GM12878 (cell line): ENCODE results near the gene DHX34. TPM values are rescaled to one million over a fixed set of nuclear protein-coding genes. Genes with fewer than 3 reads are reported as not detected.

Experiments used
- ATAC-seq: fragments of 200-7000 bp; cut with Tn5 transposase; 3 replicates; pipeline ENCODE4 v1.9.1; 2020; ENCODE audit warnings: mild to moderate bottlenecking, moderate library complexity
- BruUV-seq: library from RNA; stranded (reverse); fragments of 400-500 nt; replicated peaks from 2 replicates; lab custom pipeline; 2021; lab: Mats Ljungman, UMichigan
- CTCF ChIA-PET: fragments of 300-600 bp; sonication (Branson Sonifier 250); formaldehyde crosslinking; extraction: SDS; loops from one replicate; lab custom pipeline; 2021; ENCODE audit warnings: inconsistent platforms; lab: Yijun Ruan, JAX
- POLR2A ChIA-PET: fragments of 350-600 bp; formaldehyde crosslinking; extraction: SDS; loops from one replicate; lab custom pipeline; 2021; ENCODE audit warnings: inconsistent platforms; lab: Charles Lee
- RAD21 ChIA-PET: fragments of 300-600 bp; sonication (Branson Sonifier 250); formaldehyde crosslinking; loops from one replicate; lab custom pipeline; 2023; ENCODE audit warnings: antibody characterized with exemption; ENCODE audit not compliant: unreplicated experiment; lab: Charles Lee
- SMC1A ChIA-PET: fragments of 300-600 bp; sonication (Branson Sonifier 250); formaldehyde crosslinking; loops from one replicate; lab custom pipeline; 2023; ENCODE audit not compliant: unreplicated experiment, uncharacterized antibody; lab: Charles Lee
- DNase-seq: peaks from one replicate; pipeline ENCODE4 v3.0.0-alpha.2; 2011; ENCODE audit warnings: low read depth, low spot score
- FAIRE-seq: peaks from 3 replicates; lab custom pipeline; 2011; peaks lifted over from hg19 to GRCh38; lab: Jason Lieb, UNC
- H2AFZ ChIP-seq: 2 replicates; pipeline ENCODE4 v1.6.0; 2011; ENCODE audit warnings: low read depth, low read length, control low read depth; ENCODE audit not compliant: control insufficient read depth
- H3K27ac ChIP-seq: 2 replicates; pipeline ENCODE4 v1.5.1; 2011; ENCODE audit warnings: control low read depth; ENCODE audit not compliant: control insufficient read depth, insufficient read depth
- H3K27me3 ChIP-seq, 2 experiments: replicated peaks in 1 of 2; 2 replicates each; pipeline versions ENCODE4 v1.6.0 to v1.6.1; 2011; ENCODE audit warnings: low read length in 1 of 2; ENCODE audit not compliant: control insufficient read depth in 2 of 2, insufficient read depth in 2 of 2
- H3K36me3 ChIP-seq, 2 experiments: 2 replicates each; pipeline ENCODE4 v1.5.1; 2011; ENCODE audit warnings: low read length in 1 of 2; ENCODE audit not compliant: control insufficient read depth in 2 of 2, insufficient read depth in 2 of 2
- H3K4me1 ChIP-seq: 2 replicates; pipeline ENCODE4 v1.6.1; 2011; ENCODE audit warnings: mild to moderate bottlenecking, low read length, moderate library complexity, mixed read lengths; ENCODE audit not compliant: control insufficient read depth, insufficient read depth
- H3K4me2 ChIP-seq: 2 replicates; pipeline ENCODE4 v1.6.0; 2011; ENCODE audit warnings: control low read depth; ENCODE audit not compliant: control insufficient read depth, insufficient read depth
- H3K4me3 ChIP-seq: fragments of 200-600 bp; sonication (generic); 2 replicates; pipeline ENCODE4 v1.5.1; 2016
- H3K79me2 ChIP-seq: 2 replicates; pipeline ENCODE4 v1.6.0; 2011; ENCODE audit warnings: low read length; ENCODE audit not compliant: control insufficient read depth, insufficient read depth
- H3K9ac ChIP-seq: 2 replicates; pipeline ENCODE4 v1.8.0; 2011; ENCODE audit warnings: low read length, control low read depth, mixed read lengths; ENCODE audit not compliant: control insufficient read depth, insufficient read depth
- H3K9me3 ChIP-seq: replicated peaks from 3 replicates; pipeline ENCODE4 v1.5.1; 2011; ENCODE audit warnings: mild to moderate bottlenecking, low read length; ENCODE audit not compliant: control insufficient read depth, insufficient read depth
- H4K20me1 ChIP-seq: 2 replicates; pipeline ENCODE4 v1.6.0; 2011; ENCODE audit not compliant: control insufficient read depth, insufficient read depth
- CBFB ChIP-seq: IDR thresholded peaks from 2 replicates; pipeline ENCODE4 v1.6.1; 2016; ENCODE audit warnings: antibody characterized with exemption, low read depth
- FOXM1 ChIP-seq: IDR thresholded peaks from 2 replicates; pipeline ENCODE4 v1.6.1; 2012; ENCODE audit warnings: low read depth, mild to moderate bottlenecking, inconsistent platforms, low read length, moderate library complexity
- RFX5 ChIP-seq: IDR thresholded peaks from 2 replicates; pipeline ENCODE4 v1.6.1; 2011; ENCODE audit warnings: low read depth, low read length, improper control_type of control experiment
- SIX5 ChIP-seq: IDR thresholded peaks from 2 replicates; pipeline ENCODE4 v1.6.1; 2011; ENCODE audit warnings: mild to moderate bottlenecking, low read depth, low read length, moderate library complexity; ENCODE audit not compliant: severe bottlenecking
- STAT3 ChIP-seq: IDR thresholded peaks from 2 replicates; pipeline ENCODE4 v1.6.1; 2011; ENCODE audit warnings: low read depth, low read length, improper control_type of control experiment
- WGBS: methylation state at CpG from one replicate; pipeline ENCODE4 v1.1.6; 2016; ENCODE audit warnings: low lambda C conversion rate; ENCODE audit not compliant: insufficient replicate concordance, insufficient coverage; ENCODE audit errors: missing lambda C conversion rate; 5-methylcytosine and 5-hydroxymethylcytosine counted together
- in situ Hi-C: fragments of 300-500 bp; cut with MboI; formaldehyde crosslinking; loops from 9 replicates; pipeline ENCODE4 v1.14.3; 2018; ENCODE audit warnings: mixed read lengths
- intact Hi-C: fragments of 100-400 bp; cut with micrococcal nuclease; formaldehyde crosslinking; loops from one replicate; pipeline ENCODE4 v1.14.2; 2022; ENCODE audit not compliant: unreplicated experiment
- polyA plus RNA-seq, 11 experiments: library from polyadenylated mRNA; depleted of rRNA in 4 of 11; unstranded in 6 of 11; stranded (reverse) in 5 of 11; fragments of >200 nt; fragmentation: Nextera tagmentation in 4 of 11; fragmentation: Illumina TruSeq in 1 of 11; extraction: Ambion mirVana in 4 of 11; extraction: Trizol in 1 of 11; gene quantifications; 1 replicate in 1 of 11; 2 replicates in 10 of 11; pipeline versions ENCODE4 v1.2.1 to v1.2.3, GENCODE V29; 2011 to 2016; ENCODE audit warnings: inconsistent platforms in 2 of 11, missing spikeins in 2 of 11, low read depth in 1 of 11
- total RNA-seq, 4 experiments: library from RNA; depleted of rRNA in 3 of 4; stranded (reverse); fragments of >200 nt in 3 of 4; fragmentation: Illumina TruSeq in 1 of 4; extraction: Trizol in 1 of 4; gene quantifications; 2 replicates each; pipeline versions ENCODE4 v1.2.1 to v1.2.3, GENCODE V29; 2013 to 2021
- TF ChIP-seq, protein P1 (sequence below): fragments of 150-350 bp; IDR thresholded peaks from 2 replicates; pipeline ENCODE4 v1.6.1; 2016; ENCODE audit warnings: low read depth, low read length

The DHX34 gene
- total and polyA plus RNA-seq, 10 of the 15 experiments (the other 5 are each of a cell fraction or from before 2014, with no cell fraction given): 0.19 to 16.9 (median 10.5) TPM

- TF ChIP-seq FOXM1 (no peak), SIX5 (no peak), RFX5 (no peak), CBFB (no peak), STAT3 (no peak)
- TF ChIP-seq, protein P1, sequence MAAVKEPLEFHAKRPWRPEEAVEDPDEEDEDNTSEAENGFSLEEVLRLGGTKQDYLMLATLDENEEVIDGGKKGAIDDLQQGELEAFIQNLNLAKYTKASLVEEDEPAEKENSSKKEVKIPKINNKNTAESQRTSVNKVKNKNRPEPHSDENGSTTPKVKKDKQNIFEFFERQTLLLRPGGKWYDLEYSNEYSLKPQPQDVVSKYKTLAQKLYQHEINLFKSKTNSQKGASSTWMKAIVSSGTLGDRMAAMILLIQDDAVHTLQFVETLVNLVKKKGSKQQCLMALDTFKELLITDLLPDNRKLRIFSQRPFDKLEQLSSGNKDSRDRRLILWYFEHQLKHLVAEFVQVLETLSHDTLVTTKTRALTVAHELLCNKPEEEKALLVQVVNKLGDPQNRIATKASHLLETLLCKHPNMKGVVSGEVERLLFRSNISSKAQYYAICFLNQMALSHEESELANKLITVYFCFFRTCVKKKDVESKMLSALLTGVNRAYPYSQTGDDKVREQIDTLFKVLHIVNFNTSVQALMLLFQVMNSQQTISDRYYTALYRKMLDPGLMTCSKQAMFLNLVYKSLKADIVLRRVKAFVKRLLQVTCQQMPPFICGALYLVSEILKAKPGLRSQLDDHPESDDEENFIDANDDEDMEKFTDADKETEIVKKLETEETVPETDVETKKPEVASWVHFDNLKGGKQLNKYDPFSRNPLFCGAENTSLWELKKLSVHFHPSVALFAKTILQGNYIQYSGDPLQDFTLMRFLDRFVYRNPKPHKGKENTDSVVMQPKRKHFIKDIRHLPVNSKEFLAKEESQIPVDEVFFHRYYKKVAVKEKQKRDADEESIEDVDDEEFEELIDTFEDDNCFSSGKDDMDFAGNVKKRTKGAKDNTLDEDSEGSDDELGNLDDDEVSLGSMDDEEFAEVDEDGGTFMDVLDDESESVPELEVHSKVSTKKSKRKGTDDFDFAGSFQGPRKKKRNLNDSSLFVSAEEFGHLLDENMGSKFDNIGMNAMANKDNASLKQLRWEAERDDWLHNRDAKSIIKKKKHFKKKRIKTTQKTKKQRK: no peak
- H4K20me1 ChIP-seq: no peaks in the 10 kb centered on the region
- intact Hi-C loops (no loop called here), in situ Hi-C loops (no loop called here)
- no peak overlapping the region for H3K4me3 ChIP-seq
- H3K4me2 ChIP-seq: no peak overlapping the region
- ChIA-PET RAD21 (no interaction called here), CTCF (no interaction called here), POLR2A (interaction anchor here (0.6 kb wide), 1 partner anchor 341 kb away, joined by 3 read pairs; no protein-coding TSS in a partner anchor), SMC1A (no interaction called here)
- no peak overlapping the region for H2AFZ ChIP-seq
- FAIRE-seq: no peak
- no peaks in the 10 kb centered on the region; a peak in 1 of 4 replicates for H3K27me3 ChIP-seq
- H3K4me1 ChIP-seq: no peaks in the 10 kb centered on the region
- no TSS peak for BruUV-seq
- ATAC-seq: no peak
- no peak overlapping the region for H3K9ac ChIP-seq
- no peak for DNase-seq
- H3K27ac ChIP-seq: no peak overlapping the region
- H3K36me3 ChIP-seq: no peaks in the 10 kb centered on the region
- 28% methylated on average over 13 of the region's 14 CpGs for WGBS
- no peaks in the 10 kb centered on the region for H3K9me3 ChIP-seq
- H3K79me2 ChIP-seq: no peaks in the 10 kb centered on the region
Observed at GRCh38 chr19:47407417-47407774, 58.3 kb downstream of the DHX34 start.
